ENCODE measurements around the gene UGCG. TPM values are rescaled to one million over a fixed set of nuclear protein-coding genes. Genes with fewer than 3 reads are reported as not detected.

UGCG gene
- total and polyA plus RNA-seq, 10 of the 15 experiments (the other 5 are each of a cell fraction or from before 2014, with no cell fraction given): 21.7 to 96.6 (median 48.9) TPM

- TF ChIP-seq ATF2 (IDR thresholded peaks at IDR 0.05; ENCODE audit: low read length) (peak; percentile 30; the same call in 1 of the 2 replicates), POLR2A (IDR thresholded peaks at IDR 0.05; ENCODE audit: low read depth, low read length) (no peak)
These were observed 72.4 kb downstream of the UGCG start (continued) for GRCh38 chr9:111969061-111969460.

GRCh38 chr9:111969622-111970021, 73.0 kb downstream of the UGCG start:
- in situ Hi-C loops (cut with MboI) (no loop called here), intact Hi-C loops (cut with micrococcal nuclease; ENCODE audit: unreplicated experiment) (no loop called here)
- Histone ChIP-seq H3K36me3 (ENCODE audit: control insufficient read depth in 2 of 2, insufficient read depth in 2 of 2, low read length in 1 of 2) (no peaks in the 10 kb centered on the region), H3K9ac (ENCODE audit: control insufficient read depth, insufficient read depth, low read length) (no peak overlapping the region), H3K4me3 (no peak overlapping the region), H3K27me3 (replicated peaks in 1 of 2; ENCODE audit: control insufficient read depth in 2 of 2, insufficient read depth in 2 of 2, low read length in 1 of 2) (no peaks in the 10 kb centered on the region), H3K79me2 (ENCODE audit: control insufficient read depth, insufficient read depth, low read length) (no peaks in the 10 kb centered on the region), H3K4me2 (ENCODE audit: control insufficient read depth, insufficient read depth) (no peak overlapping the region), H3K9me3 (replicated peaks; ENCODE audit: control insufficient read depth, insufficient read depth, low read length) (no peaks in the 10 kb centered on the region), H3K4me1 (ENCODE audit: control insufficient read depth, insufficient read depth, low read length) (peaks cover 25% of the 10 kb centered on the region), H2AFZ (ENCODE audit: control insufficient read depth, low read depth, low read length) (no peak overlapping the region), H3K27ac (ENCODE audit: control insufficient read depth, insufficient read depth) (peak overlapping the region; percentile 56), H4K20me1 (ENCODE audit: control insufficient read depth, insufficient read depth) (no peaks in the 10 kb centered on the region)
- ChIA-PET SMC1A (ENCODE audit: uncharacterized antibody, unreplicated experiment) (interaction anchor here (0.6 to 13.2 kb wide), 19 partner anchors 10 to 105 kb away, joined by 3 to 136 read pairs (median 5); no protein-coding TSS in a partner anchor), RAD21 (ENCODE audit: unreplicated experiment) (interaction anchor here (0.7 to 12.2 kb wide), 14 partner anchors 9 to 106 kb away, joined by 3 to 107 read pairs (median 5); partner anchors contain the start of gene UGCG), CTCF (interaction anchor here (0.6 to 2.5 kb wide), 4 partner anchors 25 to 210 kb away, joined by 3 to 9 read pairs (median 3); no protein-coding TSS in a partner anchor), POLR2A (interaction anchor here (0.6 to 2.1 kb wide), 9 partner anchors 10 to 105 kb away, joined by 3 to 7 read pairs (median 4); partner anchors contain the start of gene UGCG)
- FAIRE-seq (no peak), DNase-seq (ENCODE audit: low read depth, low spot score) (no peak), ATAC-seq (no peak)
- TSS peak; percentile 92 for BruUV-seq (replicated peaks)
- WGBS (ENCODE audit: insufficient coverage, insufficient replicate concordance, low lambda C conversion rate, missing lambda C conversion rate): 81% methylated on average over 8 of the region's 8 CpGs
- TF ChIP-seq MLLT1 (IDR thresholded peaks at IDR 0.05): 0 out of 2 replicates have a peak, but pooled peaks have one; percentile 37
- no peak for TF ChIP-seq MEF2A (IDR thresholded peaks at IDR 0.05; ENCODE audit: insufficient read depth, low read depth, low read length)

All from GM12878 (cell line).